ENCODE data around the gene MTF2.
"Not testable (repeated sequence)": the region's sequence is repeated elsewhere in the genome, so short reads cannot be mapped to it uniquely, and the experiment has no call there.

MTF2 gene

GRCh38 chr1:93143769-93144168 is 64.7 kb downstream of the MTF2 start:
- DNase-seq = no peak

- no peak for DNase-seq
Measured at GRCh38 chr1:93148001-93148400, 68.9 kb downstream of the MTF2 start.

- no peak for DNase-seq
Measured at GRCh38 chr1:93150729-93151128, 71.6 kb downstream of the MTF2 start.

- DNase-seq = no peak
Measured at GRCh38 chr1:93151474-93151873, 72.4 kb downstream of the MTF2 start.

- no peak for DNase-seq
Measured at GRCh38 chr1:93152835-93153234, 73.8 kb downstream of the MTF2 start.

GRCh38 chr1:93154898-93155297 is 75.8 kb downstream of the MTF2 start:
- no peak for DNase-seq

GRCh38 chr1:93155335-93155734 is 76.3 kb downstream of the MTF2 start:
- peak; percentile 22 for DNase-seq

- DNase-seq = no peak
Measured at GRCh38 chr1:93159337-93159736, 80.3 kb downstream of the MTF2 start.

- not testable (repeated sequence) for DNase-seq
Measured at GRCh38 chr1:93163314-93163713, 84.2 kb downstream of the MTF2 start.

- DNase-seq = no peak
Measured at GRCh38 chr1:93164816-93165215, 85.7 kb downstream of the MTF2 start.

GRCh38 chr1:93165895-93166294 is 86.8 kb downstream of the MTF2 start:
- DNase-seq = not testable (repeated sequence)

GRCh38 chr1:93167006-93167405 is 87.9 kb downstream of the MTF2 start:
- no peak for DNase-seq

- not testable (repeated sequence) for DNase-seq
Measured at GRCh38 chr1:93170141-93170678, 91.1 kb downstream of the MTF2 start.

- no peak for DNase-seq
Measured at GRCh38 chr1:93171549-93172034, 92.5 kb downstream of the MTF2 start.

- DNase-seq = no peak
Measured at GRCh38 chr1:93172778-93173177, 93.7 kb downstream of the MTF2 start.

GRCh38 chr1:93174638-93175037 is 95.6 kb downstream of the MTF2 start:
- not testable (repeated sequence) for DNase-seq

- no peak for DNase-seq
Measured at GRCh38 chr1:93177991-93178390, 98.9 kb downstream of the MTF2 start.

GRCh38 chr1:93178418-93178817 is 99.3 kb downstream of the MTF2 start:
- DNase-seq = no peak

GRCh38 chr1:93179886-93180722 is 101.0 kb downstream of the MTF2 start, which contains the start of gene TMED5:
TMED5 (minus strand) TSS chr1:93180413; CDS start chr1:93180242, 171 bp downstream.
- peak; percentile 98 for DNase-seq

- DNase-seq = peak; percentile 61
Measured at GRCh38 chr1:93180723-93181613, 101.9 kb downstream of the MTF2 start, which contains the start of gene CCDC18. CCDC18 (plus strand) TSS chr1:93180724; CDS start chr1:93183362, 2,638 bp downstream.

GRCh38 chr1:93186667-93187066 is 107.6 kb downstream of the MTF2 start:
- no peak for DNase-seq
